ENCODE measurements around the gene ZNF580. TPM values are rescaled to one million over a fixed set of nuclear protein-coding genes. Genes with fewer than 3 reads are reported as not detected.
A peak's percentile ranks its signal among the peaks of the same experiment; 100 is the strongest.

Gene ZNF580
- total and polyA plus RNA-seq, 3 experiments from 2014 or later, result 15.2 to 41.3 (median 39.6) TPM

DNA sequence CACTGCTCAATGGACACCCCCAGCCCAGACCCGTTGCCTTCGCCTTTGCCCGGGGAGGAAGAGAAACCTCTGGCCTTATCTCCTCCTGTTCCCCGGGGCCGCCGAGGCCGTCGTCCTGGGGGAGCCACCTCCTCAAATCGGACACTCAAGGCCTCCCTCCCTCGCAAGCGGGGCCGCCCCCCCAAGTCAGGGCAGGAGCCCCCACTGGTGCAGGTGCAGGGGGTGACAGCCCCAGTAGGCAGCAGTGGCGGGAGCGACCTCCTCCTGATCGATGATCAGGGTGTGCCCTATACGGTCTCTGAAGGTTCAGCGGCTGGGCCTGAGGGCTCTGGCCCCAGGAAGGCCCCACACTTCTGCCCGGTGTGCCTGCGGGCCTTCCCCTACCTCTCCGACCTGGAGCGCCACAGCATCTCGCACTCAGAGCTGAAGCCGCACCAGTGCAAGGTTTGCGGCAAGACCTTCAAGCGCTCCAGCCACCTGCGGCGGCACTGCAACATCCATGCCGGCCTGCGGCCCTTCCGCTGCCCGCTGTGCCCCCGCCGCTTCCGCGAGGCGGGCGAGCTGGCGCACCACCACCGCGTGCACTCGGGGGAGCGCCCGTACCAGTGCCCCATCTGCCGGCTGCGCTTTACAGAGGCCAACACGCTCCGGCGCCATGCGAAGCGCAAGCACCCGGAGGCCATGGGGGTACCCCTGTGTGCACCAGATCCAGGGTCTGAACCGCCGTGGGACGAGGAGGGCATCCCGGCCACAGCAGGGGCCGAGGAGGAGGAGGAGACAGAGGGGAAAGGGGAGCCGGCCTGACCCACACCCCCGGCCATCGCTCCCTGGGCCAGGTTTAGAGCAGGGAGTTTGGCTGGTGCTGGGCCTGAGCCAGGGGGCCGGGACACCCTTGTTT lies 38.4 kb upstream of the ZNF580 start:
- no peak for DNase-seq
- peak overlapping the region in 1 of 7 donors; percentile 91 for H3K4me3 Mint-ChIP-seq
- no peak overlapping the region for H3K27ac Mint-ChIP-seq
- no peak overlapping the region for H3K4me3 ChIP-seq (ENCODE audit: low read length)
- no peaks in the 10 kb centered on the region for H3K27me3 ChIP-seq (ENCODE audit: insufficient read depth, low read length, poor library complexity, severe bottlenecking)
- H3K36me3 ChIP-seq (ENCODE audit: insufficient read depth, low read length), result no peaks in the 10 kb centered on the region
- ChIA-PET CTCF (interaction anchor here (3.9 kb wide), 1 partner anchor 23 kb away, joined by 15 read pairs; the partner anchor contains the start of gene ZNF784), POLR2A (interaction anchor here (0.5 to 0.7 kb wide), 2 partner anchors 40 to 98 kb away, joined by 3 to 4 read pairs; no protein-coding TSS in a partner anchor)
- peaks cover 38% of the 10 kb centered on the region for H3K4me1 ChIP-seq (ENCODE audit: insufficient read depth, low read length)
- peaks cover 34 to 52% (median 48%) of the 10 kb centered on the region in 3 donors for H3K4me1 Mint-ChIP-seq
- peaks cover 0 to 33% (median 0%) of the 10 kb centered on the region in 3 donors for H3K36me3 Mint-ChIP-seq
- no peak overlapping the region for H3K27ac ChIP-seq (ENCODE audit: low read depth, low read length)
- H3K9me3 ChIP-seq (ENCODE audit: low read length), result no peaks in the 10 kb centered on the region
- no peaks in the 10 kb centered on the region for H3K9me3 Mint-ChIP-seq
- no peaks in the 10 kb centered on the region for H3K27me3 Mint-ChIP-seq

DNA sequence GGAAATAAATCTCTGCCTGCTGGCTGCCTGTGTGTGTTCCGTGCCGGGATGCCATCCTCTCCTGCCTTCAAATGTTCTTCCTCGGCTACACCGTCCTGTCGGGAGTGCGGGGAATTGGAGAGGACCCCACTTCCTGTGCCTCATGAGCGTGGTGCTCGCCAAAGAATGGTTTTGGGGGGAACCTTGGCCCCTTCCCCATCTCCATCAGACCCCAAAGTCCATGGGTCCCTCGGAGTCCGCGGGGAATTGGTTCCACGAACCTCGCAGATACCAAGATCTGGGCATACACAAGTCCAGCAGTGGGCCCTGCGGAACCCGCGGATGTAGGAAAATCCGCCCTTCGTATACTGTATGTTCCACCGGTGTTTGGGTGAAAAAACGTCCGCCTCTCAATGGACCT lies 37.7 kb upstream of the ZNF580 start:
- H3K9me3 ChIP-seq (ENCODE audit: low read length), result no peaks in the 10 kb centered on the region
- POLR2A ChIA-PET, result no interaction called here
- H3K27me3 ChIP-seq (ENCODE audit: insufficient read depth, low read length, poor library complexity, severe bottlenecking), result no peaks in the 10 kb centered on the region
- CTCF ChIA-PET, result no interaction called here
- Mint-ChIP-seq H3K27me3 (no peaks in the 10 kb centered on the region), H3K4me1 (peaks cover 42 to 59% (median 55%) of the 10 kb centered on the region in 3 donors), H3K27ac (peak overlapping the region in 2 of 8 donors; percentile 47 to 57), H3K9me3 (no peaks in the 10 kb centered on the region), H3K36me3 (peaks cover 0 to 39% (median 4%) of the 10 kb centered on the region in 3 donors), H3K4me3 (peak overlapping the region in 4 of 7 donors; percentile 14 to 39 (median 25))
- peaks cover 42% of the 10 kb centered on the region for H3K4me1 ChIP-seq (ENCODE audit: insufficient read depth, low read length)
- no peak for DNase-seq
- no peaks in the 10 kb centered on the region for H3K36me3 ChIP-seq (ENCODE audit: insufficient read depth, low read length)
- H3K27ac ChIP-seq (ENCODE audit: low read depth, low read length), result no peak overlapping the region
- no peak overlapping the region for H3K4me3 ChIP-seq (ENCODE audit: low read length)

DNA sequence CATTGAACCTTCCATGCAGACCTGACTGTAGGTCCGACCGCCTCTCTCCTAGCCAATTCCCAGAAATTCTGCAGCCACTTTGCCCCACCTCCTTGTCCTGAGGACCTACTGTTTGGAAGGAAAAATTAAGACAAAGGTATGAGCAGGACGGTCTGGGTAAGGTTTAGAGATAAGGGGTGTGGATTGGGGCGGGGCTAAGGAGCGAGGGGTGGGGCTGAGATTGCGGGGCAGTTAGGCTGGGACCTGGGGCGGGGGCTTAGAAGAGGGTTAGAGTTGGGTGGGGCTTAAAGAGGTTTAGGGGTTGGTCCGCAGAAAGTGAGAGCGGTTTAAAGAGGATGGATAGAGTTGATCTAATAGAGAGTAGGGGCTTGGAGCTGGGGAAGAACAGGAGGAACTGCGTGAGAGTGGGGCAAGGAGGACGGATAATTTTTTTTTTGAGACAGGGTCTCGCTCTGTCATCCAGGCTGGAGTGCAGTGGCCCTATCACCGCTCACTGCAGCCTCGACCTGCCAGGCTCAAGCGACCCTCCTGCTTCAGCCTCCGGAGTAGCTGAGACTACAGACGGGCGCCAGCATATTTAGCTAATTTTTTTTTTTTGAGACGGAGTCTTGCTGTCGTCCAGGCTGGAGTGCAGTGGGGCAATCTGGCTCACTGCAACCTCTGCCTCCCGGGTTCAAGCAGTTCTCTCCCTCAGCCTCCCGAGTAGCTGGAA lies 37.1 kb upstream of the ZNF580 start:
- Mint-ChIP-seq H3K4me3 (peak overlapping the region; percentile 14 to 90 (median 38)), H3K4me1 (peaks cover 41 to 61% (median 56%) of the 10 kb centered on the region in 3 donors), H3K36me3 (peaks cover 0 to 40% (median 4%) of the 10 kb centered on the region in 3 donors), H3K9me3 (no peaks in the 10 kb centered on the region), H3K27me3 (no peaks in the 10 kb centered on the region), H3K27ac (peak overlapping the region in 6 of 8 donors; percentile 26 to 94 (median 54))
- Histone ChIP-seq H3K4me1 (ENCODE audit: insufficient read depth, low read length) (peaks cover 36% of the 10 kb centered on the region), H3K27ac (ENCODE audit: low read depth, low read length) (peak overlapping the region; percentile 80), H3K9me3 (ENCODE audit: low read length) (no peaks in the 10 kb centered on the region), H3K4me3 (ENCODE audit: low read length) (no peak overlapping the region), H3K36me3 (ENCODE audit: insufficient read depth, low read length) (no peaks in the 10 kb centered on the region), H3K27me3 (ENCODE audit: insufficient read depth, low read length, poor library complexity, severe bottlenecking) (no peaks in the 10 kb centered on the region)
- DNase-seq, result no peak
- ChIA-PET POLR2A (interaction anchor here (1.5 kb wide), 1 partner anchor 36 kb away, joined by 4 read pairs; no protein-coding TSS in a partner anchor), CTCF (interaction anchor here (1.2 kb wide), 1 partner anchor 21 kb away, joined by 3 read pairs; the partner anchor contains the start of gene ZNF784)

DNA sequence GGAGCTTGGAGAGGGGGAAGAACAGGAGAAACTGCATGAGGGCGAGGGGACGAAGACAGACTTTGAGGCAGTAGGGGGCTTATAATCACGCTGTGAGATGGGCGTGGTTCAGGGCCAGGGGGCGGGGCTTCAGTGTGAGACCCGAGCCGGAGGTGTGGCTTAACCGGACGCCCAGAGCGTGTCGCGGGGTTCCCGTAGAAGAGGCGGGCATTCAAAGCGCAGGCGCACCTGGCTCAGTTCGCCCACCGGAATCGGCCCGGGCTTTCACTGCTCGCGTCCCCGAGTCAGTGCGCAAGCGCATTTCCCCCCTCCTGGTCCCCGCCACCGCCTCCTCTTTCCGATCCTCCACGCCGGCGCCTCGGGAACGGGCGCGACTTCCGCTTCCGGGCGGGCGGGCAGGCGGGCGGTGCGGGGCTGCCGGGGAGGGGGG lies 35.6 kb upstream of the ZNF580 start:
- Mint-ChIP-seq H3K4me3 (peak overlapping the region; percentile 85 to 93 (median 88)), H3K36me3 (peaks cover 4 to 44% (median 8%) of the 10 kb centered on the region in 3 donors), H3K4me1 (peaks cover 43 to 70% (median 65%) of the 10 kb centered on the region in 3 donors), H3K27me3 (no peaks in the 10 kb centered on the region), H3K27ac (peak overlapping the region; percentile 85 to 97 (median 91)), H3K9me3 (no peaks in the 10 kb centered on the region)
- Histone ChIP-seq H3K36me3 (ENCODE audit: insufficient read depth, low read length) (peaks cover 6% of the 10 kb centered on the region), H3K9me3 (ENCODE audit: low read length) (no peaks in the 10 kb centered on the region), H3K27ac (ENCODE audit: low read depth, low read length) (peak overlapping the region; percentile 80), H3K4me3 (ENCODE audit: low read length) (peak overlapping the region; percentile 71), H3K27me3 (ENCODE audit: insufficient read depth, low read length, poor library complexity, severe bottlenecking) (no peaks in the 10 kb centered on the region), H3K4me1 (ENCODE audit: insufficient read depth, low read length) (peaks cover 35% of the 10 kb centered on the region)
- peak; percentile 97 to 98 (median 98) for DNase-seq
- CTCF ChIA-PET, result interaction anchor here (0.5 to 3.3 kb wide), 18 partner anchors 12 to 423 kb away, joined by 3 to 67 read pairs (median 8); partner anchors contain the start of genes U2AF2 and ZNF784
- POLR2A ChIA-PET, result interaction anchor here (1.5 to 2.0 kb wide), 3 partner anchors 19 to 49 kb away, joined by 4 to 9 read pairs (median 4); partner anchors contain the start of gene ZNF784

DNA sequence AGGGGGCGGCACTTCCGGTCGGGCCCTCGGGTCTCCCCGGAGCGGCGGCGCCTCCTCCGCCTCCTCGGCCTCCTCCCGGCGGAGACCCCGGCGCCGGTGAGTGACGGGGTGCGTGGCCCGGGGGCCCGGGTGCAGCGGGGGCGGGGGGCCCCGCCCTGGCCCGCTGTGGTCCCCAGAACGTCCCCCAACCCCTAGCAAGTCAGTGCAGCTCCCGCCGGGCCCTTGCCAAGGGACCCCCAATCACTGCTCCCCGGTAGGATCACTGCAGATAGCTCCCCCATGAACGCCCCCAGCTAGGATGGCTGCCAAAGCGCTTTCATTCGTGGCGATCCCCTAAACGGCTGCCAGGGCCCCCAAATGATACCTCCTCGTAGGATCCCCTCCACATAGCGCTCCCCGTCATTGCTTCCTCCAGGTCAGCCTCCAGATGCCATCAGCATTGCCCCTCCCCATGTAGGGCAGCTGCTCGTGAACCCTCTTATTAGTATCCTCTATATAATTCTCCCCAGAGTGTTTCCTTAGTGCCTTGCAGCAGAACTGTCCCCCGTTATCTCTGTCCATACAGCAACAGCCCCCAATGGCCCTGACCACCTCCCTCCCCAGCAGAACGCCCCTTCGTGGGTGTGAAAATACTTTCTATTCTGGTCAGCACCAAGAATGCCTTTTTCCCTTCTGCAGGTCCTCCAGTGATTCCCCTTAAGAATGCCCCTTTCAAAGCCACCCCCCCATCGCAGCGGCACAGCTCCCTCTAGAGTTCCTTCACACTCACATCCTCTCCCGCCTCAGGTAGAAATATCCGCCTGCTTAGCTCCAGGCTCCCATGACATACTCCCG lies 34.9 kb upstream of the ZNF580 start, which contains the start of gene ZNF865:
ZNF865 (plus strand) TSS at position 11 of the 834 bp plus-strand sequence. CDS start 7,972 bp downstream, outside the sequence.
- POLR2A ChIA-PET, result interaction anchor here (0.8 to 2.0 kb wide), 4 partner anchors 19 to 49 kb away, joined by 3 to 9 read pairs (median 4); partner anchors contain the start of gene ZNF784
- peaks cover 48 to 72% (median 70%) of the 10 kb centered on the region in 3 donors for H3K4me1 Mint-ChIP-seq
- peak within 1 kb of the TSS; percentile 89 to 97 (median 90) for H3K4me3 Mint-ChIP-seq
- Histone ChIP-seq H3K27ac (ENCODE audit: low read depth, low read length) (peak within 1 kb of the TSS; percentile 80), H3K4me3 (ENCODE audit: low read length) (peak within 1 kb of the TSS; percentile 83), H3K27me3 (ENCODE audit: insufficient read depth, low read length, poor library complexity, severe bottlenecking) (no peaks in the 10 kb centered on the region), H3K9me3 (ENCODE audit: low read length) (no peaks in the 10 kb centered on the region), H3K4me1 (ENCODE audit: insufficient read depth, low read length) (peaks cover 32% of the 10 kb centered on the region), H3K36me3 (ENCODE audit: insufficient read depth, low read length) (peaks cover 6% of the 10 kb centered on the region)
- H3K27me3 Mint-ChIP-seq, result no peaks in the 10 kb centered on the region
- no peaks in the 10 kb centered on the region for H3K9me3 Mint-ChIP-seq
- CTCF ChIA-PET, result interaction anchor here (0.5 to 3.3 kb wide), 21 partner anchors 8 to 424 kb away, joined by 3 to 67 read pairs (median 7); partner anchors contain the start of genes U2AF2 and ZNF784
- peak; percentile 62 to 79 (median 67) for DNase-seq
- H3K36me3 Mint-ChIP-seq, result peaks cover 4 to 49% (median 8%) of the 10 kb centered on the region in 3 donors
- H3K27ac Mint-ChIP-seq, result peak within 1 kb of the TSS; percentile 92 to 99 (median 96)

DNA sequence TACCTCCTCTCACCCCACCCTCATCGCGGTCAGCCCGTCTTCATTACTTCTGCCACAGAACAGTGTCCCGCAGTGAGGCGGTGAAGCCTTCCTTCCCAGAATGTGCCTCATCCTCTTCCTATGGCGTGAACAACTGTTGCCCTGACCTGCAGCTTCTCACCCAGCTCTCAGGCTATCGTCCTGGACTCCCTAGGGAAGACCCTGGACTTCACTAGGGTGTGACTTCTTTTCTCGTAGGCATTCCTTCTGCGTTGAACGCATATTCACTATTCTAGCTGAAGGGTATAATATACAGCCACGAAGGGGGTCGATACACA lies 34.4 kb upstream of the ZNF580 start:
- H3K9me3 Mint-ChIP-seq, result no peaks in the 10 kb centered on the region
- no peaks in the 10 kb centered on the region for H3K27me3 Mint-ChIP-seq
- peak overlapping the region; percentile 83 for H3K4me3 ChIP-seq (ENCODE audit: low read length)
- no peak for DNase-seq
- peak overlapping the region; percentile 80 for H3K27ac ChIP-seq (ENCODE audit: low read depth, low read length)
- no peaks in the 10 kb centered on the region for H3K27me3 ChIP-seq (ENCODE audit: insufficient read depth, low read length, poor library complexity, severe bottlenecking)
- peak overlapping the region; percentile 89 to 97 (median 90) for H3K4me3 Mint-ChIP-seq
- peaks cover 49 to 71% (median 70%) of the 10 kb centered on the region in 3 donors for H3K4me1 Mint-ChIP-seq
- ChIA-PET POLR2A (interaction anchor here (0.8 to 2.0 kb wide), 4 partner anchors 18 to 48 kb away, joined by 3 to 9 read pairs (median 4); partner anchors contain the start of gene ZNF784), CTCF (interaction anchor here (1.0 to 3.3 kb wide), 17 partner anchors 9 to 139 kb away, joined by 3 to 67 read pairs (median 9); partner anchors contain the start of genes U2AF2 and ZNF784)
- H3K27ac Mint-ChIP-seq, result peak overlapping the region; percentile 92 to 99 (median 96)
- peaks cover 6% of the 10 kb centered on the region for H3K36me3 ChIP-seq (ENCODE audit: insufficient read depth, low read length)
- no peaks in the 10 kb centered on the region for H3K9me3 ChIP-seq (ENCODE audit: low read length)
- H3K36me3 Mint-ChIP-seq, result peaks cover 4 to 53% (median 8%) of the 10 kb centered on the region in 3 donors
- H3K4me1 ChIP-seq (ENCODE audit: insufficient read depth, low read length), result peaks cover 27% of the 10 kb centered on the region

Data from CD8-positive, alpha-beta memory T cell (primary cell).